Measurements from ENCODE around the gene AURKAIP1. TPM values are rescaled to one million over a fixed set of nuclear protein-coding genes. Genes with fewer than 3 reads are reported as not detected.

AURKAIP1 gene
- total and polyA plus RNA-seq, 9 of the 15 experiments (the other 6 are each of a cell fraction or from before 2014, with no cell fraction given) = 7.8 to 478 (median 92.0) TPM

GRCh38 chr1:1347663-1348419 is 27.2 kb downstream of the AURKAIP1 start (continued):
- TF ChIP-seq ZEB2 (IDR thresholded peaks at IDR 0.05) (no peak), PHF8 (IDR thresholded peaks at IDR 0.05; ENCODE audit: borderline replicate concordance, low read length) (peak; percentile 42; the same call in 1 of the 2 replicates), PCBP2 (IDR thresholded peaks at IDR 0.05; ENCODE audit: low read depth, low read length, poor library complexity, severe bottlenecking) (no peak), U2AF2 (optimal IDR thresholded peaks at IDR 0.05; ENCODE audit: low read depth, low read length) (no peak), CTCF (IDR thresholded peaks at IDR 0.05 in 2 of 3, conservative IDR thresholded peaks at IDR 0.05 in 1 of 3; ENCODE audit: insufficient read depth in 2 of 3, low read depth in 1 of 3, low read length in 3 of 3) (no peak), CSDE1 (IDR thresholded peaks at IDR 0.05) (no peak), FOSL1 (tag; conservative IDR thresholded peaks at IDR 0.05) (no peak), ELF2 (CRISPR knock-in tag; IDR thresholded peaks at IDR 0.05) (no peak), L3MBTL2 (IDR thresholded peaks at IDR 0.05) (peak; percentile 70), MEF2D (tag; conservative IDR thresholded peaks at IDR 0.05; ENCODE audit: low read depth) (no peak), EHMT2 (IDR thresholded peaks at IDR 0.05) (no peak), MLX (CRISPR knock-in tag; conservative IDR thresholded peaks at IDR 0.05) (no peak), SNAPC5 (CRISPR knock-in tag; IDR thresholded peaks at IDR 0.05) (no peak), ZFX (CRISPR knock-in tag; IDR thresholded peaks at IDR 0.05) (peak; percentile 87), DPF2 (IDR thresholded peaks at IDR 0.05) (0 out of 2 replicates have a peak, but pooled peaks have one; percentile 25), GABPA (tag; conservative IDR thresholded peaks at IDR 0.05; ENCODE audit: low read depth) (no peak), ILK (tag; IDR thresholded peaks at IDR 0.05; ENCODE audit: borderline replicate concordance, low read depth) (no peak), NCOA1 (IDR thresholded peaks at IDR 0.05; ENCODE audit: low read depth) (no peak), GTF2F1 (IDR thresholded peaks at IDR 0.05; ENCODE audit: low read depth, low read length) (no peak), DEAF1 (CRISPR knock-in tag; IDR thresholded peaks at IDR 0.05) (no peak), SMARCA5 (IDR thresholded peaks at IDR 0.05) (no peak), TFAP4 (CRISPR knock-in tag; IDR thresholded peaks at IDR 0.05; ENCODE audit: borderline replicate concordance) (peak; percentile 23; the same call in 1 of the 2 replicates), NRF1 (conservative IDR thresholded peaks at IDR 0.05 in 1 of 2, IDR thresholded peaks at IDR 0.05 in 1 of 2) (peak in 1 of 2 experiments; percentile 16; a peak in 1 of 4 replicates)

Measured in K562 (cell line).